ENCODE measurements around the gene SPINK4.
A peak's percentile ranks its signal among the peaks of the same experiment; 100 is the strongest.

SPINK4 gene

GRCh38 chr9:33229359-33230114 lies 10.4 kb upstream of the SPINK4 start:
- DNase-seq: no peak

GRCh38 chr9:33230756-33231622 lies 9.0 kb upstream of the SPINK4 start:
- no peak for DNase-seq

- no peak for DNase-seq
Measured at GRCh38 chr9:33231623-33231942, 8.4 kb upstream of the SPINK4 start.

- no peak for DNase-seq
Measured at GRCh38 chr9:33232815-33233214, 7.2 kb upstream of the SPINK4 start.

- peak; percentile 45 for DNase-seq
Measured at GRCh38 chr9:33233626-33234342, 6.2 kb upstream of the SPINK4 start.

GRCh38 chr9:33234511-33235467 lies 5.2 kb upstream of the SPINK4 start:
- DNase-seq: no peak

- no peak for DNase-seq
Measured at GRCh38 chr9:33236571-33236970, 3.4 kb upstream of the SPINK4 start.

- DNase-seq: no peak
Measured at GRCh38 chr9:33241298-33241697, 1.3 kb downstream of the SPINK4 start.

GRCh38 chr9:33242609-33243134 lies 2.7 kb downstream of the SPINK4 start:
- no peak for DNase-seq

GRCh38 chr9:33244137-33244784 lies 4.3 kb downstream of the SPINK4 start:
- DNase-seq: no peak

GRCh38 chr9:33245341-33245740 lies 5.4 kb downstream of the SPINK4 start:
- DNase-seq: no peak

GRCh38 chr9:33246269-33246860 lies 6.4 kb downstream of the SPINK4 start:
- DNase-seq: no peak

- DNase-seq: no peak
Measured at GRCh38 chr9:33248606-33249005, 8.6 kb downstream of the SPINK4 start.

GRCh38 chr9:33249087-33249658 lies 9.2 kb downstream of the SPINK4 start:
- no peak for DNase-seq

- DNase-seq: no peak
Measured at GRCh38 chr9:33249983-33250382, 10.0 kb downstream of the SPINK4 start.

- no peak for DNase-seq
Measured at GRCh38 chr9:33250458-33250995, 10.6 kb downstream of the SPINK4 start.

GRCh38 chr9:33254211-33254610 lies 14.2 kb downstream of the SPINK4 start:
- no peak for DNase-seq

- DNase-seq: no peak
Measured at GRCh38 chr9:33255014-33255413, 15.0 kb downstream of the SPINK4 start.

- no peak for DNase-seq
Measured at GRCh38 chr9:33255471-33255870, 15.5 kb downstream of the SPINK4 start.

GRCh38 chr9:33256236-33256635 lies 16.3 kb downstream of the SPINK4 start:
- no peak for DNase-seq

GRCh38 chr9:33257276-33257675 lies 17.3 kb downstream of the SPINK4 start:
- no peak for DNase-seq

Data from T1000 (cell line).